A673 (cell line): ENCODE results near the gene RUNDC3A. TPM values are rescaled to one million over a fixed set of nuclear protein-coding genes. Genes with fewer than 3 reads are reported as not detected.
A peak's percentile ranks its signal among the peaks of the same experiment; 100 is the strongest.

Experiments
- BruUV-seq: library from RNA; stranded (reverse); fragments of 400-500 nt; replicated peaks from 2 replicates; lab custom pipeline; 2021; lab: Mats Ljungman, UMichigan
- CTCF ChIA-PET: fragments of 300-600 bp; sonication (Branson Sonifier 250); formaldehyde crosslinking; loops from one replicate; lab custom pipeline; 2022; ENCODE audit warnings: antibody characterized with exemption; lab: Charles Lee
- POLR2A ChIA-PET: fragments of 300-600 bp; sonication (Branson Sonifier 250); formaldehyde crosslinking; loops from one replicate; lab custom pipeline; 2022; ENCODE audit warnings: antibody characterized with exemption; ENCODE audit not compliant: low non-redundant PET; lab: Charles Lee
- DNase-seq: peaks from one replicate; pipeline ENCODE4 v3.0.0-alpha.2; 2015; ENCODE audit warnings: low spot score
- H3K27ac ChIP-seq: fragments of 200-600 bp; sonication (generic); 2 replicates; pipeline ENCODE4 v1.5.1; 2016; ENCODE audit warnings: mixed run types, low read depth, mild to moderate bottlenecking, mixed read lengths, antibody characterized with exemption, low read length; ENCODE audit not compliant: poor library complexity, severe bottlenecking
- H3K27me3 ChIP-seq: fragments of 200-600 bp; sonication (generic); replicated peaks from 2 replicates; pipeline ENCODE4 v1.6.1; 2017; ENCODE audit warnings: mixed run types, low read depth, mild to moderate bottlenecking, mixed read lengths, antibody characterized with exemption, low read length; ENCODE audit not compliant: insufficient read depth, poor library complexity
- H3K36me3 ChIP-seq: fragments of 200-600 bp; sonication (generic); 2 replicates; pipeline ENCODE4 v1.6.1; 2016; ENCODE audit warnings: mixed run types, mild to moderate bottlenecking, mixed read lengths, antibody characterized with exemption, low read length; ENCODE audit not compliant: insufficient read depth, poor library complexity, severe bottlenecking
- H3K4me1 ChIP-seq: fragments of 200-600 bp; sonication (generic); 2 replicates; pipeline ENCODE4 v1.6.1; 2017; ENCODE audit warnings: mixed run types, mild to moderate bottlenecking, mixed read lengths, antibody characterized with exemption, low read length; ENCODE audit not compliant: insufficient read depth, poor library complexity, severe bottlenecking
- H3K4me3 ChIP-seq: fragments of 200-600 bp; sonication (generic); 2 replicates; pipeline ENCODE4 v1.5.1; 2016; ENCODE audit warnings: low read depth, mixed run types, mild to moderate bottlenecking, mixed read lengths, low read length; ENCODE audit not compliant: poor library complexity, severe bottlenecking
- H3K9me3 ChIP-seq: fragments of 200-600 bp; sonication (generic); 2 replicates; pipeline ENCODE4 v1.6.1; 2016; ENCODE audit warnings: mixed run types, low read depth, mild to moderate bottlenecking, mixed read lengths, antibody characterized with exemption, low read length; ENCODE audit not compliant: poor library complexity, severe bottlenecking
- EZH2 ChIP-seq: fragments of 200-600 bp; sonication (generic); IDR thresholded peaks from 2 replicates; pipeline ENCODE4 v1.6.1; 2017; ENCODE audit warnings: borderline replicate concordance, low read depth, mild to moderate bottlenecking, mixed read lengths, antibody characterized with exemption, low read length; ENCODE audit not compliant: poor library complexity, severe bottlenecking
- intact Hi-C: fragments of 100-400 bp; cut with micrococcal nuclease; formaldehyde crosslinking; loops from one replicate; pipeline ENCODE4 v1.10.0; 2022; ENCODE audit not compliant: unreplicated experiment
- total RNA-seq: library from RNA; stranded (reverse); gene quantifications from 2 replicates; pipeline ENCODE4 v1.2.3, GENCODE V29; 2021
- TF ChIP-seq, protein P1 (sequence below): fragments of 300-800, 200-600 bp; sonication (generic); conservative IDR thresholded peaks from 2 replicates; pipeline ENCODE4 v1.5.1; 2017; ENCODE audit warnings: low read depth, mild to moderate bottlenecking, antibody characterized with exemption, low read length, moderate library complexity, mixed read lengths

Gene RUNDC3A
- total RNA-seq, 1 experiment from 2014 or later, result 0.56 TPM

DNA sequence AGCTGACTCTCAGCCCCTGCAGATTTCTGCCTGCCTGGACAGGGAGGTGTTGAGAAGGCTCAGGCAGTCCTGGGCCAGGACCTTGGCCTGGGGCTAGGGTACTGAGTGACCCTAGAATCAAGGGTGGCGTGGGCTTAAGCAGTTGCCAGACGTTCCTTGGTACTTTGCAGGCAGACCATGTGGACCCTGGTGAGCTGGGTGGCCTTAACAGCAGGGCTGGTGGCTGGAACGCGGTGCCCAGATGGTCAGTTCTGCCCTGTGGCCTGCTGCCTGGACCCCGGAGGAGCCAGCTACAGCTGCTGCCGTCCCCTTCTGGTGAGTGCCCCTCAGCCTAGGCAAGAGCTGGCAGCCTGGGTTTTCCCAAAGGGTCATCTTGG, 40.6 kb downstream of the RUNDC3A start:
- BruUV-seq, result no TSS peak
- Histone ChIP-seq H3K4me1 (no peaks in the 10 kb centered on the region), H3K36me3 (no peaks in the 10 kb centered on the region), H3K27ac (no peak overlapping the region), H3K9me3 (no peaks in the 10 kb centered on the region), H3K4me3 (no peak overlapping the region), H3K27me3 (no peaks in the 10 kb centered on the region)
- ChIA-PET POLR2A (no interaction called here), CTCF (no interaction called here)
- no peak for DNase-seq
- intact Hi-C loops, result loop anchor here (5.0 kb wide), 1 partner anchor 137 kb away; no protein-coding TSS in a partner anchor
- no peak for TF ChIP-seq EZH2
- TF ChIP-seq, protein P1, sequence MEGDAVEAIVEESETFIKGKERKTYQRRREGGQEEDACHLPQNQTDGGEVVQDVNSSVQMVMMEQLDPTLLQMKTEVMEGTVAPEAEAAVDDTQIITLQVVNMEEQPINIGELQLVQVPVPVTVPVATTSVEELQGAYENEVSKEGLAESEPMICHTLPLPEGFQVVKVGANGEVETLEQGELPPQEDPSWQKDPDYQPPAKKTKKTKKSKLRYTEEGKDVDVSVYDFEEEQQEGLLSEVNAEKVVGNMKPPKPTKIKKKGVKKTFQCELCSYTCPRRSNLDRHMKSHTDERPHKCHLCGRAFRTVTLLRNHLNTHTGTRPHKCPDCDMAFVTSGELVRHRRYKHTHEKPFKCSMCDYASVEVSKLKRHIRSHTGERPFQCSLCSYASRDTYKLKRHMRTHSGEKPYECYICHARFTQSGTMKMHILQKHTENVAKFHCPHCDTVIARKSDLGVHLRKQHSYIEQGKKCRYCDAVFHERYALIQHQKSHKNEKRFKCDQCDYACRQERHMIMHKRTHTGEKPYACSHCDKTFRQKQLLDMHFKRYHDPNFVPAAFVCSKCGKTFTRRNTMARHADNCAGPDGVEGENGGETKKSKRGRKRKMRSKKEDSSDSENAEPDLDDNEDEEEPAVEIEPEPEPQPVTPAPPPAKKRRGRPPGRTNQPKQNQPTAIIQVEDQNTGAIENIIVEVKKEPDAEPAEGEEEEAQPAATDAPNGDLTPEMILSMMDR, result no peak

DNA sequence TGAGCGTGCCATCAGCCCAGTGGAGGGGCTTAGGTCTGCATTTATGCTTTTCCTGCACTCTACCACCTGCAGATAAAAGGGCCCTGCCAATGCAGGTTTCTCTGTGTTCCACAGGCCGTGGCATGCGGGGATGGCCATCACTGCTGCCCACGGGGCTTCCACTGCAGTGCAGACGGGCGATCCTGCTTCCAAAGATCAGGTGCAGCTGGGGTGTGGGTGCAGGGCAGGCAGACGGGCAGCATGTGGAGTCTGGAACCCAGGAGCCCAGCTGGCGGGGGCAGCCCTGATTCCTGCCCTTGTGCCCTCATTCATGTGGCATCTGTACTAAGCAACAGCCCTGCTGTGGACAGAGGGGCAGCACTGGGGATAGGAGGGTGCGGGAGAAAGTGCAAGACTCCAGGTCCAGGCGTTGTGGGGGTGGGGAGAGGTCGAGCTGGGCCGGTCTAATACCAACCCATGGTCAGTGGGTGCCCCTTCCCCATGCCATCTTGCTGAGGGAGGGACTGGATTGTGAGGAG, 41.2 kb downstream of the RUNDC3A start:
- Histone ChIP-seq H3K4me3 (no peak overlapping the region), H3K27me3 (no peaks in the 10 kb centered on the region), H3K4me1 (no peaks in the 10 kb centered on the region), H3K27ac (no peak overlapping the region), H3K9me3 (no peaks in the 10 kb centered on the region), H3K36me3 (no peaks in the 10 kb centered on the region)
- no TSS peak for BruUV-seq
- DNase-seq, result no peak
- TF ChIP-seq, protein P1, result no peak
- no peak for TF ChIP-seq EZH2
- intact Hi-C loops, result loop anchor here (5.0 kb wide), 1 partner anchor 137 kb away; no protein-coding TSS in a partner anchor
- ChIA-PET CTCF (no interaction called here), POLR2A (no interaction called here)

DNA sequence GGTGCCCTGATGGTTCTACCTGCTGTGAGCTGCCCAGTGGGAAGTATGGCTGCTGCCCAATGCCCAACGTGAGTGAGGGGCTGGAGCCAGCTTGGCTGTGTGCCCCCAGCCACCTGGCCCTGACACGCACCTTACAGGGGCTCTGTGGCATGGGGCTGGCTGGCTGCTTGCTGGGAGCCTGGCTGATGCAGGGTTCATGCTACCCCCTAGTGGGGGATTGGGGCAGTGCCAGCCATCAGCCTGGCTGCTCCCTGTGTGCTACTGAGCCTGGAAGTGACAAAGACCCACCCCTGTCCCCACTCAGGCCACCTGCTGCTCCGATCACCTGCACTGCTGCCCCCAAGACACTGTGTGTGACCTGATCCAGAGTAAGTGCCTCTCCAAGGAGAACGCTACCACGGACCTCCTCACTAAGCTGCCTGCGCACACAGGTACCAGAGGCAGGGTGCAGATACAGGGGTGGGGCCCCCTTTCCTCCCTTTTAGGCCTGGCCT, 42.4 kb downstream of the RUNDC3A start:
- Histone ChIP-seq H3K4me3 (no peak overlapping the region), H3K27ac (no peak overlapping the region), H3K36me3 (no peaks in the 10 kb centered on the region), H3K27me3 (no peaks in the 10 kb centered on the region), H3K4me1 (no peaks in the 10 kb centered on the region), H3K9me3 (no peaks in the 10 kb centered on the region)
- ChIA-PET CTCF (no interaction called here), POLR2A (no interaction called here)
- DNase-seq, result peak; percentile 59
- intact Hi-C loops, result no loop called here
- TF ChIP-seq EZH2, result no peak
- TF ChIP-seq, protein P1, result peak; percentile 65
- no TSS peak for BruUV-seq
